Measurements from ENCODE around the gene FGFR1OP2. TPM values are rescaled to one million over a fixed set of nuclear protein-coding genes. Genes with fewer than 3 reads are reported as not detected.

FGFR1OP2 gene
- total RNA-seq, 1 donor: 47.8 TPM

- peaks cover 47% of the 10 kb centered on the region for H3K79me2 ChIP-seq (ENCODE audit: insufficient read depth, low read length)
- H2AFZ ChIP-seq (ENCODE audit: low read length): no peak overlapping the region
- no peaks in the 10 kb centered on the region for H3K36me3 ChIP-seq (ENCODE audit: insufficient read depth, low read length)
- H3K27ac ChIP-seq (ENCODE audit: low read depth, low read length): no peak overlapping the region
- no peak overlapping the region for H3K4me3 ChIP-seq (ENCODE audit: insufficient read depth, low read length)
- TF ChIP-seq, protein P1, sequence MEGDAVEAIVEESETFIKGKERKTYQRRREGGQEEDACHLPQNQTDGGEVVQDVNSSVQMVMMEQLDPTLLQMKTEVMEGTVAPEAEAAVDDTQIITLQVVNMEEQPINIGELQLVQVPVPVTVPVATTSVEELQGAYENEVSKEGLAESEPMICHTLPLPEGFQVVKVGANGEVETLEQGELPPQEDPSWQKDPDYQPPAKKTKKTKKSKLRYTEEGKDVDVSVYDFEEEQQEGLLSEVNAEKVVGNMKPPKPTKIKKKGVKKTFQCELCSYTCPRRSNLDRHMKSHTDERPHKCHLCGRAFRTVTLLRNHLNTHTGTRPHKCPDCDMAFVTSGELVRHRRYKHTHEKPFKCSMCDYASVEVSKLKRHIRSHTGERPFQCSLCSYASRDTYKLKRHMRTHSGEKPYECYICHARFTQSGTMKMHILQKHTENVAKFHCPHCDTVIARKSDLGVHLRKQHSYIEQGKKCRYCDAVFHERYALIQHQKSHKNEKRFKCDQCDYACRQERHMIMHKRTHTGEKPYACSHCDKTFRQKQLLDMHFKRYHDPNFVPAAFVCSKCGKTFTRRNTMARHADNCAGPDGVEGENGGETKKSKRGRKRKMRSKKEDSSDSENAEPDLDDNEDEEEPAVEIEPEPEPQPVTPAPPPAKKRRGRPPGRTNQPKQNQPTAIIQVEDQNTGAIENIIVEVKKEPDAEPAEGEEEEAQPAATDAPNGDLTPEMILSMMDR (IDR thresholded peaks at IDR 0.05; ENCODE audit: extremely low read depth, low read depth, low read length): no peak
- no peak for DNase-seq (ENCODE audit: insufficient read length, low spot score, missing footprints)
- no peaks in the 10 kb centered on the region for H3K9me3 ChIP-seq (ENCODE audit: low read depth, low read length)
- H3K4me2 ChIP-seq (ENCODE audit: insufficient read depth, low read length): no peak overlapping the region
- peaks cover 3% of the 10 kb centered on the region for H3K4me1 ChIP-seq (ENCODE audit: insufficient read depth, low read length)
- H4K20me1 ChIP-seq (ENCODE audit: insufficient read depth, low read length): no peaks in the 10 kb centered on the region
- H3K27me3 ChIP-seq (ENCODE audit: insufficient read depth, low read length): no peaks in the 10 kb centered on the region
These were observed 67.2 kb downstream of the FGFR1OP2 start for GRCh38 chr12:27005495-27005894.

- H3K4me2 ChIP-seq (ENCODE audit: insufficient read depth, low read length): no peak overlapping the region
- H2AFZ ChIP-seq (ENCODE audit: low read length): no peak overlapping the region
- no peak overlapping the region for H3K27ac ChIP-seq (ENCODE audit: low read depth, low read length)
- peaks cover 3% of the 10 kb centered on the region for H3K4me1 ChIP-seq (ENCODE audit: insufficient read depth, low read length)
- no peaks in the 10 kb centered on the region for H4K20me1 ChIP-seq (ENCODE audit: insufficient read depth, low read length)
- no peak for DNase-seq (ENCODE audit: insufficient read length, low spot score, missing footprints)
- H3K9me3 ChIP-seq (ENCODE audit: low read depth, low read length): no peaks in the 10 kb centered on the region
- TF ChIP-seq, protein P1 (IDR thresholded peaks at IDR 0.05; ENCODE audit: extremely low read depth, low read depth, low read length): no peak
- no peaks in the 10 kb centered on the region for H3K27me3 ChIP-seq (ENCODE audit: insufficient read depth, low read length)
- no peaks in the 10 kb centered on the region for H3K36me3 ChIP-seq (ENCODE audit: insufficient read depth, low read length)
- no peak overlapping the region for H3K4me3 ChIP-seq (ENCODE audit: insufficient read depth, low read length)
- peaks cover 60% of the 10 kb centered on the region for H3K79me2 ChIP-seq (ENCODE audit: insufficient read depth, low read length)
These were observed 68.7 kb downstream of the FGFR1OP2 start for GRCh38 chr12:27006797-27007467.

DNA sequence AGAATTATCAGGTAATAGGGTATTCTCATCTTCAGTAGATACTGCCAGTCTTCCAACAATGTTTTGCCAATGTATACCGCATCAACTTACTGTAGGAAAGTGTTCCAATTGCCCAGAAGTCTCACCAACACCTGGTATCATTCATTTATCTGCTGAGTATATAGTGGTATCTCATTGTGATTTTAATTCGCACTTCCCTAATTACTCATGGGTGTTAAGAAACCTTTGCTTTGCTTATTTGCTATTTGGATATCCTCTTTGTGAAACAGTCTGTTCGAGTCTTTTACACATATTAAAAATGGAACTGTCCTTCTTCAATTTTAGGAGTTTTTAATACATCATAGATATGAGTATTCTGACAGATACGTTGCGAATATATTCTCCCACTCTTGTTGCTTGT is 69.8 kb downstream of the FGFR1OP2 start:
- H3K27ac ChIP-seq (ENCODE audit: low read depth, low read length): no peak overlapping the region
- no peaks in the 10 kb centered on the region for H4K20me1 ChIP-seq (ENCODE audit: insufficient read depth, low read length)
- no peak overlapping the region for H2AFZ ChIP-seq (ENCODE audit: low read length)
- TF ChIP-seq, protein P1 (IDR thresholded peaks at IDR 0.05; ENCODE audit: extremely low read depth, low read depth, low read length): no peak
- peaks cover 64% of the 10 kb centered on the region for H3K79me2 ChIP-seq (ENCODE audit: insufficient read depth, low read length)
- peaks cover 10% of the 10 kb centered on the region for H3K4me1 ChIP-seq (ENCODE audit: insufficient read depth, low read length)
- no peaks in the 10 kb centered on the region for H3K9me3 ChIP-seq (ENCODE audit: low read depth, low read length)
- no peak overlapping the region for H3K4me2 ChIP-seq (ENCODE audit: insufficient read depth, low read length)
- no peak overlapping the region for H3K4me3 ChIP-seq (ENCODE audit: insufficient read depth, low read length)
- no peak for DNase-seq (ENCODE audit: insufficient read length, low spot score, missing footprints)
- H3K27me3 ChIP-seq (ENCODE audit: insufficient read depth, low read length): no peaks in the 10 kb centered on the region
- H3K36me3 ChIP-seq (ENCODE audit: insufficient read depth, low read length): no peaks in the 10 kb centered on the region

GRCh38 chr12:27009881-27010301 is 71.6 kb downstream of the FGFR1OP2 start:
- H3K4me1 ChIP-seq (ENCODE audit: insufficient read depth, low read length): peaks cover 19% of the 10 kb centered on the region

More at GRCh38 chr12:27009881-27010301, 71.6 kb downstream of the FGFR1OP2 start:
- Histone ChIP-seq H3K36me3 (ENCODE audit: insufficient read depth, low read length) (no peaks in the 10 kb centered on the region), H4K20me1 (ENCODE audit: insufficient read depth, low read length) (no peaks in the 10 kb centered on the region), H3K4me3 (ENCODE audit: insufficient read depth, low read length) (no peak overlapping the region), H2AFZ (ENCODE audit: low read length) (no peak overlapping the region), H3K9me3 (ENCODE audit: low read depth, low read length) (no peaks in the 10 kb centered on the region), H3K79me2 (ENCODE audit: insufficient read depth, low read length) (peaks cover 57% of the 10 kb centered on the region), H3K4me2 (ENCODE audit: insufficient read depth, low read length) (no peak overlapping the region), H3K27me3 (ENCODE audit: insufficient read depth, low read length) (no peaks in the 10 kb centered on the region), H3K27ac (ENCODE audit: low read depth, low read length) (no peak overlapping the region)
- TF ChIP-seq, protein P1 (IDR thresholded peaks at IDR 0.05; ENCODE audit: extremely low read depth, low read depth, low read length): no peak
- no peak for DNase-seq (ENCODE audit: insufficient read length, low spot score, missing footprints)
